Fibroblast of pulmonary artery (primary cell): Measurements from ENCODE around the gene EEFSEC.

Experiments
- DNase-seq: peaks from one replicate; pipeline ENCODE4 v3.0.0-alpha.2; 2010; ENCODE audit warnings: low read depth
- H3K4me3 ChIP-seq: replicated peaks from 2 replicates; pipeline ENCODE4 v1.5.1; 2011; ENCODE audit warnings: low read depth, mild to moderate bottlenecking, control low read depth, low read length, moderate library complexity
- TF ChIP-seq, protein P1 (sequence below): IDR thresholded peaks from 2 replicates; pipeline ENCODE4 v1.5.1; 2011; ENCODE audit warnings: mild to moderate bottlenecking, control low read depth, low read length, inconsistent platforms; ENCODE audit errors: missing control alignments

EEFSEC gene

DNA sequence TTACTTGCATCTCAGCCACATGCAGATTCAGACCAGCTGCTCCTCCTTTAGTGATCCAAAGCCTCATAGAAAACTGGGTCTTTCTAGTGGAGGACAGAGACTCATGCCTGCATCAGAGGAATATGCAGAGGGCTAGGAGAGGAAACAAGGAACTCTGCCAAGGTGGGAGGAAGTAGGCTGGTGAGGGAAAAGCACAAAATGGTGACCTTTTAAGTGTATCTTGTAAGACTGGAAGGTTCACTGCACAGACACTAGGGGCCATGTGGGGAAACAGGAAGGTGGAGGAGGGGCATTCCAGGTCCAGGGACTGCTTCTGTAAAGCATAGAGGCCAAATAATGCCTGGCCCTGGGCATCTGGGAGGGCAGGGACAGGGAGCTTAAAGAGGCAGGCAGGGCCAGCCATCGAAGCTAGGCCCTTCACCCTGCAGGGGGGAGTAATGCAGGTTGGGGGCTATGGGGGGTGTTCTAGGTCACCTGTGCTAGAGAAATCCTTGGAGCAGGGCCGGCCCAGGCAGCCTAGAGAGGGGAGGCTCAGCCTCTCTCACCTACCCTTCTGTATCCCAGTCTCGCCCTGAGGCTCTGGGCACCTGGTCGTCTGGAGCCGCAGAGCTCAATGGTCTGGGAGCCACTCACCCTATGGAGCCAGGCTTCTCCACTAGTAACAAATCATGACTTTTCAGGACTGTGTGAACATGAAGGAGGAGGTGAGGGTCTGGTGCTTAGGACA, 195.7 kb downstream of the EEFSEC start:
- TF ChIP-seq, protein P1, sequence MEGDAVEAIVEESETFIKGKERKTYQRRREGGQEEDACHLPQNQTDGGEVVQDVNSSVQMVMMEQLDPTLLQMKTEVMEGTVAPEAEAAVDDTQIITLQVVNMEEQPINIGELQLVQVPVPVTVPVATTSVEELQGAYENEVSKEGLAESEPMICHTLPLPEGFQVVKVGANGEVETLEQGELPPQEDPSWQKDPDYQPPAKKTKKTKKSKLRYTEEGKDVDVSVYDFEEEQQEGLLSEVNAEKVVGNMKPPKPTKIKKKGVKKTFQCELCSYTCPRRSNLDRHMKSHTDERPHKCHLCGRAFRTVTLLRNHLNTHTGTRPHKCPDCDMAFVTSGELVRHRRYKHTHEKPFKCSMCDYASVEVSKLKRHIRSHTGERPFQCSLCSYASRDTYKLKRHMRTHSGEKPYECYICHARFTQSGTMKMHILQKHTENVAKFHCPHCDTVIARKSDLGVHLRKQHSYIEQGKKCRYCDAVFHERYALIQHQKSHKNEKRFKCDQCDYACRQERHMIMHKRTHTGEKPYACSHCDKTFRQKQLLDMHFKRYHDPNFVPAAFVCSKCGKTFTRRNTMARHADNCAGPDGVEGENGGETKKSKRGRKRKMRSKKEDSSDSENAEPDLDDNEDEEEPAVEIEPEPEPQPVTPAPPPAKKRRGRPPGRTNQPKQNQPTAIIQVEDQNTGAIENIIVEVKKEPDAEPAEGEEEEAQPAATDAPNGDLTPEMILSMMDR, result no peak
- peak; percentile 37 for DNase-seq
- H3K4me3 ChIP-seq, result no peak overlapping the region

DNA sequence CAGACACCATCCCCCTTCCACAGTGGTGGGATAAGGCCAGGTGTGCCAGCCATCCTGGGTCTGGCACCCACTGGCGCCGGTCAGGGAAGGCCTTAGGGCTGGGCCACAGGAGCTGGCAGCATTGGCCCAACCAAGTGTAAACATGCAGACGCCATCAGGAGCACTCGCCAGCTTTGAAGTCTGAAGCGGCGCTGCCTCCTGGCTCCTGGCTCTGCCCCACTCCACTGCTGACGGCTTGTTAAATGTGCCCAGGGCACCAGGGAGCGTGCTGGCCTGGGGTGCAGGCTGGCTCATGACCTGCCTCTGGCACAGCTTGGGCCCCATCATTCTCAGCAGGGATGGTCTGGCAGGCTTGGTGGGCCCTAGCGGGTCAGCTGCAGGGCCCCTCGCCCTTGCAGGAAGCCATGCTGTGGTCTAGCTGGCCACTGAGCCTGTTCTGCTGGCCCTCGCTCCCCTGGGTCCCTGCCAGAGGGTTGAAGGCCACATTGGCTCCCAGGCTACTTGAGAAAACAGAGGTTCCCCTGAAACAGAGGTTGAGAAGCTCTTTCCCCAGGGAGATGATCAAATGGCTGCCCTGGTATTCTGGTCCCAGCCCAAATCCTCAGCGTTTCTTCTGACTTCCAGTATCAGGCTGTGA, 196.8 kb downstream of the EEFSEC start:
- no peak overlapping the region for H3K4me3 ChIP-seq
- TF ChIP-seq, protein P1, result no peak
- DNase-seq, result no peak

GRCh38 chr3:128351546-128351945, 198.3 kb downstream of the EEFSEC start:
- DNase-seq, result no peak
- no peak overlapping the region for H3K4me3 ChIP-seq
- TF ChIP-seq, protein P1, result no peak

DNA sequence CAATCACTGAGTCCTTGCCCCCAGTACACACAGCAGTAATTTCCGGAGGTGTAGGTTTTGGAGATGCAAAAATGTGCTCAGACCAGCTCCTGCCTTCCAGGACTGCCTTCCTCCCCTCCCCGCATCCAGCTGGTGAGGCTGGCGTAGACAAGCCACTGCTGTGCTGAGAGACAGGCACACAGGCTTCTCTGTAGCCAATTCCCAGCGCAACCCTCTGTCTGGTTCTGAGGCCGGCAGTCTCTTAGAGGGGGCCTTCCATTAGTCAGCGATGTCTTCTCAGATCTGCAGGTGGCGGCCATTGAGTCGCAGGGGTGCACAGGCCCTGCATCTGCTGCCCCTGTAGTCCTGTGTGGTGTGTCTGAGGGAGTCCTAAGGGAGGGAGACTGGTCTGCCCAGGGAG, 199.0 kb downstream of the EEFSEC start:
- H3K4me3 ChIP-seq, result no peak overlapping the region
- TF ChIP-seq, protein P1, result no peak
- DNase-seq, result no peak

DNA sequence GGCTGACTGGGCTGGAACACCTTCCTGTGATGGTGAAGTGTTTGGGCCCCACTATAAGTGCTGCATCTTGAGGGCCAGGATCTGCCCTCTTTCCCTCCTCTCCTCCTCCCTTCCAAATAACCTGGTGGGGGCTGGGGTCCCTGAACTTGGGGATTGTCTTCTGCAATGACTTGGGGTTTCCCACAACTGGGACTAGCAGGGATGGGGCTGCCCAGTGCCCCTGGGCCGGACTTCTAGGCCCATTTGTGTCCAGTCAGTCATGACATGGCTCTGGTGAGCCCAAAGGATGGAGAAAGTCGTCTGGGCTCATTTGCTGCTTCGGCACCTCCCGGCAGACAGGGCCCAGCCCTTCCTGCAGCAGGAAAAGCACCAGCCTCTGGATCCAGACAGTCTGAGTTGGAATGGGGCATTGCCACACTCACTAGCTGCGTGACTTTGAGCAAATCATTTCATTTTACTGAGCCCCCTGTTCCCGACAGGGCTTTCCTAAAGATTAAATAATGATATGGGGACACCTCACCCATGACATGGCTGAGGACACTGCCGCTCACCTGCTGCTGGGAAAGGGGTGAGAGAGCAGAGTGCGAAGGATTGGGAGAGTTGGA, 200.2 kb downstream of the EEFSEC start:
- TF ChIP-seq, protein P1, result no peak
- no peak for DNase-seq
- no peak overlapping the region for H3K4me3 ChIP-seq

DNA sequence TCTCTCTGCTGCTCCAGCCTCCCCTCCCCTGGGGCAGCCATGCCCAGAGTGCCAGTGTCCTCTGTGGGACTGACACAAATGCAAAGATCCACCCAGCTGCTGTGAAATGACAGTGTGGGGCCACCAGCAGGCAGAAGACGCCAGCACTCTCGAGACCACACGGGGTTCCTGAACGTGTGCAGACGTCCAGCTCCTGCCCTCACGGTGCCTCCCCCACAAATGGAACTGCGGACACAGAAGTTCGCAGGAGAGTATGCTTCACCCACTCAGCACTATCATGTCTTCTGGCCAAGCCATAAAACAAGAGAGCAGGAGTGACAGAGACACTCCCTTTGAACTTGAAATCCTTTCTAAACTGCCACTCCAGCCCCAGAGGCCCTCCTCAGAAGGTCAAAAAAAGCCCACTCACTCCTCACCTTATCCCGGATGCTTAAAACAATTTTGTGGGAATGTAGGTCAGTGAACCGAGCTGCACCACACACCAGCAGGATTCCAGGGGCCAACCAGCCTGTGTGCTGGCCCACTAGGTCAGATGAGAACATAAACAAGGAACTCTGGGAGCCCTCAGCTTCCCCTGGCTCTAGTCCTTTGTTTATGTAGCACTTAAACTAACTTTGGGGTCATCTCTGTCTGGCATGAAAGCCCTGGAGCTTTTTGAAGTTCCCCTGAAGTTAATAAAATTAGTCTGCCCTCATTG, 200.9 kb downstream of the EEFSEC start:
- DNase-seq, result peak; percentile 7
- no peak overlapping the region for H3K4me3 ChIP-seq
- TF ChIP-seq, protein P1, result no peak
